Left ventricle myocardium inferior (tissue), 1 donor: ENCODE measurements around the gene VRK1. TPM values are rescaled to one million over a fixed set of nuclear protein-coding genes. Genes with fewer than 3 reads are reported as not detected.

Experiments used
- DNase-seq: peaks from one replicate; pipeline ENCODE4 v3.0.0-alpha.2; 2020
- H3K27ac ChIP-seq: fragments of 200-600 bp; replicated peaks from 2 replicates; pipeline ENCODE4 v1.8.0; 2021
- H3K27me3 ChIP-seq: fragments of 200-600 bp; 2 replicates; pipeline ENCODE4 v1.8.0; 2021; ENCODE audit warnings: low read depth
- H3K36me3 ChIP-seq: fragments of 200-600 bp; 2 replicates; pipeline ENCODE4 v1.8.0; 2021
- H3K4me1 ChIP-seq: fragments of 200-600 bp; 2 replicates; pipeline ENCODE4 v1.8.0; 2021
- H3K4me3 ChIP-seq: fragments of 200-600 bp; 2 replicates; pipeline ENCODE4 v1.8.0; 2021; ENCODE audit warnings: mild to moderate bottlenecking, moderate library complexity
- H3K9me3 ChIP-seq: fragments of 200-600 bp; replicated peaks from 2 replicates; pipeline ENCODE4 v1.8.0; 2021
- CTCF ChIP-seq: fragments of 200-600 bp; IDR thresholded peaks from 2 replicates; pipeline ENCODE4 v1.8.0; 2021; ENCODE audit warnings: antibody characterized with exemption, mild to moderate bottlenecking, borderline replicate concordance
- intact Hi-C: fragments of 100-400 bp; cut with micrococcal nuclease; formaldehyde crosslinking; loops from one replicate; pipeline ENCODE4 v1.11.0; 2022
- total RNA-seq: library from RNA; stranded (reverse); fragmentation: NEBNext Ultra II Directional; extraction: Animal tissue kit (Norgen Biotek cat#: 25700); gene quantifications from one replicate; pipeline ENCODE4 v1.2.1, GENCODE V29; 2021
- donor health status: DM: no; HTN: yes; CAD: no; lungs with severe emphysema.

Gene VRK1
- total RNA-seq, 1 donor from 2014 or later: 6.5 TPM

- no peak for TF ChIP-seq CTCF
- no peak for DNase-seq
- H3K36me3 ChIP-seq: no peaks in the 10 kb centered on the region
- H3K4me3 ChIP-seq: no peak overlapping the region
- no peaks in the 10 kb centered on the region for H3K4me1 ChIP-seq
- intact Hi-C loops: no loop called here
- no peaks in the 10 kb centered on the region for H3K9me3 ChIP-seq
- peaks cover 80% of the 10 kb centered on the region for H3K27me3 ChIP-seq
- no peak overlapping the region for H3K27ac ChIP-seq
Measured at GRCh38 chr14:96752594-96752993, 44.6 kb upstream of the VRK1 start.

- no peaks in the 10 kb centered on the region for H3K4me1 ChIP-seq
- H3K36me3 ChIP-seq: no peaks in the 10 kb centered on the region
- no peak for DNase-seq
- H3K27ac ChIP-seq: no peak overlapping the region
- H3K9me3 ChIP-seq: no peaks in the 10 kb centered on the region
- TF ChIP-seq CTCF: no peak
- intact Hi-C loops: no loop called here
- peaks cover 76% of the 10 kb centered on the region for H3K27me3 ChIP-seq
- H3K4me3 ChIP-seq: no peak overlapping the region
Measured at GRCh38 chr14:96754162-96754844, 42.9 kb upstream of the VRK1 start.

- Histone ChIP-seq H3K36me3 (no peaks in the 10 kb centered on the region), H3K27me3 (peaks cover 71% of the 10 kb centered on the region), H3K9me3 (no peaks in the 10 kb centered on the region), H3K4me3 (no peak overlapping the region), H3K27ac (no peak overlapping the region), H3K4me1 (no peaks in the 10 kb centered on the region)
- no peak for TF ChIP-seq CTCF
- no peak for DNase-seq
- intact Hi-C loops: no loop called here
Measured at GRCh38 chr14:96754845-96755184, 42.4 kb upstream of the VRK1 start.

- H3K4me3 ChIP-seq: no peak overlapping the region
- H3K4me1 ChIP-seq: no peaks in the 10 kb centered on the region
- intact Hi-C loops: no loop called here
- no peaks in the 10 kb centered on the region for H3K9me3 ChIP-seq
- peaks cover 57% of the 10 kb centered on the region for H3K27me3 ChIP-seq
- no peak for TF ChIP-seq CTCF
- H3K36me3 ChIP-seq: no peaks in the 10 kb centered on the region
- H3K27ac ChIP-seq: no peak overlapping the region
- DNase-seq: no peak
Measured at GRCh38 chr14:96756745-96757144, 40.4 kb upstream of the VRK1 start.

- Histone ChIP-seq H3K27me3 (peaks cover 57% of the 10 kb centered on the region), H3K36me3 (no peaks in the 10 kb centered on the region), H3K9me3 (no peaks in the 10 kb centered on the region), H3K4me3 (no peak overlapping the region), H3K27ac (no peak overlapping the region), H3K4me1 (no peaks in the 10 kb centered on the region)
- no peak for TF ChIP-seq CTCF
- intact Hi-C loops: no loop called here
- DNase-seq: no peak
Measured at GRCh38 chr14:96757456-96757855, 39.7 kb upstream of the VRK1 start.
